Prostate gland (tissue), 2 donors: Measurements from ENCODE around the gene FAM241A.

Source experiments
- POLR2A ChIP-seq: fragments of 450-650 bp; IDR thresholded peaks from one replicate; pipeline ENCODE4 v1.6.1; 2016; ENCODE audit warnings: antibody characterized with exemption, mild to moderate bottlenecking
- POLR2AphosphoS5 ChIP-seq: sonication (generic); formaldehyde crosslinking; IDR thresholded peaks from one replicate; pipeline ENCODE4 v1.6.1; 2017; ENCODE audit warnings: antibody characterized with exemption
- TF ChIP-seq, protein P1 (sequence below), 4 experiments: fragments of 200-600 bp in 2 of 4; fragments of 450-650 bp in 2 of 4; sonication (generic) in 2 of 4; IDR thresholded peaks; 1 replicate in 3 of 4; 2 replicates in 1 of 4; pipeline ENCODE4 v1.5.1; 2016 to 2019; ENCODE audit warnings: antibody characterized with exemption in 4 of 4, mild to moderate bottlenecking in 2 of 4, moderate library complexity in 2 of 4

DNA sequence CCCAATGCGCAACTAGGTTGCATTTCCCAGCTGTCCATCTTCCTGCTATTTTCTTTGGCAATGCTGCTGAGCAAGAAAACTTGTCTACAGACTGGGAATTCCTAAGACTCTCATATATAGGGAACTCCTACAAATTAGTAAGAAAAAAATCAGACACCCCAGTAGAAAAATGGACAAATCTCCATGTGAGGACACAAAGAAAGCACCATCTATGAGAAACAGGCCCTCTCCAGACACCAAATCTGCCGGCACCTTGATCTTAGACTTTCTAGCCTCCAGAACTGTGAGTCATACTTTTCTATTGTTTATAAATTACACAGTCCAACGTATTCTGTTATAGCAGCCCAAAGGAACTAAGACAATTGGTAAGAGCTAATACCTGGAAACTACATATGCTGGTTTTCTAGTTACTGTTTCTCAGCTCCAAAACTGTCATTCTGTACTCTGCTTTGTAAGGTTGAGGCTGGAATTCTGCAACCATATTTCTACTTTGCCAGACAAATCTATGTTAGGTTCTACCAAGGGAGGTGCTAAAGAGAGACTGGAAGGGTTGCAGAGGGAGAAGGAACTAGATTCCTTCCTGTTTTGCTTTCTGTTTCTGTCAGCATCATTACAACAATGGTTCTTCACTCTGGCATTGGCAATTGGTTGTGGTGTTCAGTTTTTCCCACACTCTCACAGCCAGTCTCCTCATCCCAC, 35.7 kb upstream of the FAM241A start:
- TF ChIP-seq, protein P1, sequence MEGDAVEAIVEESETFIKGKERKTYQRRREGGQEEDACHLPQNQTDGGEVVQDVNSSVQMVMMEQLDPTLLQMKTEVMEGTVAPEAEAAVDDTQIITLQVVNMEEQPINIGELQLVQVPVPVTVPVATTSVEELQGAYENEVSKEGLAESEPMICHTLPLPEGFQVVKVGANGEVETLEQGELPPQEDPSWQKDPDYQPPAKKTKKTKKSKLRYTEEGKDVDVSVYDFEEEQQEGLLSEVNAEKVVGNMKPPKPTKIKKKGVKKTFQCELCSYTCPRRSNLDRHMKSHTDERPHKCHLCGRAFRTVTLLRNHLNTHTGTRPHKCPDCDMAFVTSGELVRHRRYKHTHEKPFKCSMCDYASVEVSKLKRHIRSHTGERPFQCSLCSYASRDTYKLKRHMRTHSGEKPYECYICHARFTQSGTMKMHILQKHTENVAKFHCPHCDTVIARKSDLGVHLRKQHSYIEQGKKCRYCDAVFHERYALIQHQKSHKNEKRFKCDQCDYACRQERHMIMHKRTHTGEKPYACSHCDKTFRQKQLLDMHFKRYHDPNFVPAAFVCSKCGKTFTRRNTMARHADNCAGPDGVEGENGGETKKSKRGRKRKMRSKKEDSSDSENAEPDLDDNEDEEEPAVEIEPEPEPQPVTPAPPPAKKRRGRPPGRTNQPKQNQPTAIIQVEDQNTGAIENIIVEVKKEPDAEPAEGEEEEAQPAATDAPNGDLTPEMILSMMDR (IDR thresholded peaks at IDR 0.05) = no peak
- no peak for TF ChIP-seq POLR2AphosphoS5
- no peak for TF ChIP-seq POLR2A
